Keratinocyte (primary cell): ENCODE results near the gene MINDY4.

ENCODE experiments used
- EZH2 ChIP-seq: IDR thresholded peaks from one replicate; pipeline ENCODE4 v1.6.1; 2012; ENCODE audit warnings: inconsistent platforms, mild to moderate bottlenecking, low read length, moderate library complexity
- TF ChIP-seq, protein P1 (sequence below), 3 experiments: IDR thresholded peaks in 1 of 3; conservative IDR thresholded peaks in 1 of 3; optimal IDR thresholded peaks in 1 of 3; 2 replicates in 2 of 3; 3 replicates in 1 of 3; pipeline versions ENCODE3 to v1.5.1; 2011; ENCODE audit warnings: low read length in 3 of 3, mild to moderate bottlenecking in 3 of 3, moderate library complexity in 2 of 3, control low read depth in 1 of 3, inconsistent platforms in 1 of 3; ENCODE audit not compliant: insufficient read depth in 2 of 3; ENCODE audit errors: extremely low read depth in 1 of 3

DNA sequence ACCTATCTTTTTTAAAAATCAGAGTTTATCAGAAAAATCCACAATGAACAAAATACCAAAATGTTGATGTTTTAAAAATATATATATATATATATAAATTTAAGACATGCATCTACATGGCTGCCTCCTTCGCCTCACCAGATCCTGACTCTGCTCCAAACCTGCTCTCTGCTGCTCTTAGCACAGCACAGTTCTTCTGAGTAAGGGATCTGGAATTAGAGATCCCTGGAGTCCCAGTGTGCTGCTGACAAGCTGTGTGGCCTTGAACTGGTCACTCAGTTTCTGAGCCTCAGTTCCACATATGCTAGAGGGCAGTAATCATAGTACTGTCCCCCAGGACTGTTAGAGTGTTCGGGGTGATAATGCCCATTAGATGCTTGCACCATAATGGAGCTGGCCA, 87.4 kb downstream of the MINDY4 start:
- TF ChIP-seq, protein P1, sequence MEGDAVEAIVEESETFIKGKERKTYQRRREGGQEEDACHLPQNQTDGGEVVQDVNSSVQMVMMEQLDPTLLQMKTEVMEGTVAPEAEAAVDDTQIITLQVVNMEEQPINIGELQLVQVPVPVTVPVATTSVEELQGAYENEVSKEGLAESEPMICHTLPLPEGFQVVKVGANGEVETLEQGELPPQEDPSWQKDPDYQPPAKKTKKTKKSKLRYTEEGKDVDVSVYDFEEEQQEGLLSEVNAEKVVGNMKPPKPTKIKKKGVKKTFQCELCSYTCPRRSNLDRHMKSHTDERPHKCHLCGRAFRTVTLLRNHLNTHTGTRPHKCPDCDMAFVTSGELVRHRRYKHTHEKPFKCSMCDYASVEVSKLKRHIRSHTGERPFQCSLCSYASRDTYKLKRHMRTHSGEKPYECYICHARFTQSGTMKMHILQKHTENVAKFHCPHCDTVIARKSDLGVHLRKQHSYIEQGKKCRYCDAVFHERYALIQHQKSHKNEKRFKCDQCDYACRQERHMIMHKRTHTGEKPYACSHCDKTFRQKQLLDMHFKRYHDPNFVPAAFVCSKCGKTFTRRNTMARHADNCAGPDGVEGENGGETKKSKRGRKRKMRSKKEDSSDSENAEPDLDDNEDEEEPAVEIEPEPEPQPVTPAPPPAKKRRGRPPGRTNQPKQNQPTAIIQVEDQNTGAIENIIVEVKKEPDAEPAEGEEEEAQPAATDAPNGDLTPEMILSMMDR (optimal IDR thresholded peaks at IDR 0.05 in 1 of 3, IDR thresholded peaks at IDR 0.05 in 1 of 3, conservative IDR thresholded peaks at IDR 0.05 in 1 of 3; ENCODE audit: extremely low read depth in 1 of 3, insufficient read depth in 2 of 3, low read length in 3 of 3) = no peak
- no peak for TF ChIP-seq EZH2
